ENCODE results near the gene DCAF11. TPM values are rescaled to one million over a fixed set of nuclear protein-coding genes. Genes with fewer than 3 reads are reported as not detected.

The DCAF11 gene
- total and polyA plus RNA-seq, 2 of the 13 experiments (the other 11 are each of a cell fraction or from before 2014, with no cell fraction given) = 150 to 257 TPM

DNA sequence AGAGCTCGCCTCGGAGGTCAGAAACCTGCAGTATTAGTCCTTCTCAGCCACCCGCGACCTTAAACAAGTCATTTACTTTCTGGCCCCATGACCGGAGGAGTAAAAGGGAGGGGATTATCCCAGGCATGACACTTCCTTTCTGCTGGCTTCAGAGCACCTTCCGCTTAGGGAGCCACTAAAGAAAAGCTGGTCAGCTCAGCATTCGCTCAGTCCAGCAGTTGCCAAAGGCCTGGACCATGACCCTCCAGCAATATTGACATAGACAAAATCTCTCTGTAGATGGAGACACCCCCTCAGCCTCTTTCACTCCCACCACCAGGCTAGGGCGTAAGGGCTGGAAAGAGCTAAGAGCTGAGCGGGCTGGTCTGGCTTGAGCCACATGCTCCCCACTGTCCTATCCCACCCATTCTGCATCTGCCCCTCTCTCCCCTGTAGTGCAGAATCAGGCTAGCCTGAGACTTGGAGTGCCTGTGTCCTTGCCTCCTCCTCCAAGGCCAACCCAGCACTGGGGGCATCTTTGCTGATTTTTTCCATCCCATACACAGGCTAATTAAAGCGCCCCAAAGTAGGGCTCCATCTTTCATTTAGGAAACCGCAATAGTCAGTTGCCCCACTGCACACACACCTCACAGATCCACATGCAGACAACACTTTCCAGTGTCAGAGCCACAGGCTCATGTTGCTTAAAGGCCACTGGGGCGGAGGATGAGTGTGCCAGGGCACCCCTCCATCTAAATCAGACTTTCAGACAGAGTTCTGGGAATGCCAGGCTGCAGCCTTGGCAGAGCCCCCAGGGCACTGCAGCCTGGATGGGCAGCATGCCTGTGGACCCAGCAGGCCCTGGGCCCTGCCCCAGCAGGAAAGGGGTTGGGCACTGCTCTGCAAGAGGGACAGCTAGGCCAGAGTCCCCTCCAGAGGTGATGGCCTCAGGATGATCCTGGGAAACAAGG, 47.2 kb upstream of the DCAF11 start (continued):
- TF ChIP-seq ZNF773 (CRISPR knock-in tag; IDR thresholded peaks at IDR 0.05; ENCODE audit: borderline replicate concordance) = no peak
- no peak for TF ChIP-seq CHCHD3 (CRISPR knock-in tag; IDR thresholded peaks at IDR 0.05)
- TF ChIP-seq FOXK1 (CRISPR knock-in tag; IDR thresholded peaks at IDR 0.05; ENCODE audit: borderline replicate concordance, low read depth) = no peak
- TF ChIP-seq ZNF407 (CRISPR knock-in tag; IDR thresholded peaks at IDR 0.05; ENCODE audit: not compliant biosample characterization) = no peak
- no peak for TF ChIP-seq NFYC (CRISPR knock-in tag; IDR thresholded peaks at IDR 0.05)
- TF ChIP-seq, protein P1, sequence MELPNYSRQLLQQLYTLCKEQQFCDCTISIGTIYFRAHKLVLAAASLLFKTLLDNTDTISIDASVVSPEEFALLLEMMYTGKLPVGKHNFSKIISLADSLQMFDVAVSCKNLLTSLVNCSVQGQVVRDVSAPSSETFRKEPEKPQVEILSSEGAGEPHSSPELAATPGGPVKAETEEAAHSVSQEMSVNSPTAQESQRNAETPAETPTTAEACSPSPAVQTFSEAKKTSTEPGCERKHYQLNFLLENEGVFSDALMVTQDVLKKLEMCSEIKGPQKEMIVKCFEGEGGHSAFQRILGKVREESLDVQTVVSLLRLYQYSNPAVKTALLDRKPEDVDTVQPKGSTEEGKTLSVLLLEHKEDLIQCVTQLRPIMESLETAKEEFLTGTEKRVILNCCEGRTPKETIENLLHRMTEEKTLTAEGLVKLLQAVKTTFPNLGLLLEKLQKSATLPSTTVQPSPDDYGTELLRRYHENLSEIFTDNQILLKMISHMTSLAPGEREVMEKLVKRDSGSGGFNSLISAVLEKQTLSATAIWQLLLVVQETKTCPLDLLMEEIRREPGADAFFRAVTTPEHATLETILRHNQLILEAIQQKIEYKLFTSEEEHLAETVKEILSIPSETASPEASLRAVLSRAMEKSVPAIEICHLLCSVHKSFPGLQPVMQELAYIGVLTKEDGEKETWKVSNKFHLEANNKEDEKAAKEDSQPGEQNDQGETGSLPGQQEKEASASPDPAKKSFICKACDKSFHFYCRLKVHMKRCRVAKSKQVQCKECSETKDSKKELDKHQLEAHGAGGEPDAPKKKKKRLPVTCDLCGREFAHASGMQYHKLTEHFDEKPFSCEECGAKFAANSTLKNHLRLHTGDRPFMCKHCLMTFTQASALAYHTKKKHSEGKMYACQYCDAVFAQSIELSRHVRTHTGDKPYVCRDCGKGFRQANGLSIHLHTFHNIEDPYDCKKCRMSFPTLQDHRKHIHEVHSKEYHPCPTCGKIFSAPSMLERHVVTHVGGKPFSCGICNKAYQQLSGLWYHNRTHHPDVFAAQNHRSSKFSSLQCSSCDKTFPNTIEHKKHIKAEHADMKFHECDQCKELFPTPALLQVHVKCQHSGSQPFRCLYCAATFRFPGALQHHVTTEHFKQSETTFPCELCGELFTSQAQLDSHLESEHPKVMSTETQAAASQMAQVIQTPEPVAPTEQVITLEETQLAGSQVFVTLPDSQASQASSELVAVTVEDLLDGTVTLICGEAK (IDR thresholded peaks at IDR 0.05) = no peak
- TF ChIP-seq, protein P1 (CRISPR knock-in tag; IDR thresholded peaks at IDR 0.05) = no peak
- TF ChIP-seq NR3C1 (CRISPR knock-in tag; IDR thresholded peaks at IDR 0.05) = no peak
- no peak for TF ChIP-seq HNRNPL (IDR thresholded peaks at IDR 0.05; ENCODE audit: low read depth, low read length)
